Measurements from ENCODE around the gene ELMO1. TPM values are rescaled to one million over a fixed set of nuclear protein-coding genes. Genes with fewer than 3 reads are reported as not detected.

The ELMO1 gene
- total RNA-seq, 1 donor from 2014 or later, result 60.1 TPM

GRCh38 chr7:37016064-37016878 is 432.4 kb downstream of the ELMO1 start:
- no peak for TF ChIP-seq CTCF (IDR thresholded peaks at IDR 0.05)

DNA sequence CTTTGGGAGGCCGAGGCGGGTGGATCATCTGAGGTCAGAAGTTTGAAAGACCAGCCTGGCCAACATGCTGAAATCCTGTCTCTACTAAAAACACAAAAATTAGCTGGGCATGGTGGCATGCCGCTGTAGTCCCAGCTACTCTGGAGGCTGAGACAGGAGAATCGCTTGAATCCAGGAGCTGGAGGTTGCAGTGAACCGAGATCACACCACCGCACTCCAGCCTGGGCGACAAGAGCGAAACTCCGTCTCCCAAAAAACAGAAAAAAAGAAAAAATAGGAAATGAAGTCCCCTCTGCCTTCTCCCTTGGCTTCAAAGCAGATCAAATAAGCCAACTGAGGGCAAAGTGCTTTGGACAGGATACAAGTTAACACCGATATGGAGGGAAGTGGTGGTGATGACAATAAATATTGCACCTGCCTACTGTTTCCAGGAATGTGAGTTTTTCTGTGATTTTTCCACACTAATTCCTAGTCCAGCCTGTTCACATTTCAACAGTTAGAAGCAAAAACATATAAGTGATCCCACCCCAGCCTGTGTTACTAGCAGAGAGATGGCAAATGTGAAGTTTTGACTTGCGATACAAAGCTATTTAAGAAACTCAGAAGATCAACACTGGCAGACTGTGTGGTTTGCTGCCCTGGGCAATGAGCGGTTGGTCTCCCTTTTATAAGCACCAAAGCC is 433.2 kb downstream of the ELMO1 start:
- Histone ChIP-seq H3K4me3 (no peak overlapping the region), H3K27ac (no peak overlapping the region), H3K4me1 (peaks cover 8% of the 10 kb centered on the region), H3K9me3 (no peaks in the 10 kb centered on the region), H3K36me3 (peaks cover 16% of the 10 kb centered on the region), H3K27me3 (ENCODE audit: low read depth) (no peaks in the 10 kb centered on the region)
- no peak for DNase-seq
- intact Hi-C loops (cut with DNase I), result no loop called here
- ATAC-seq, result no peak
- no peak for TF ChIP-seq CTCF (IDR thresholded peaks at IDR 0.05)

More at GRCh38 chr7:37016064-37016878, 432.4 kb downstream of the ELMO1 start:
- Histone ChIP-seq H3K4me1 (peaks cover 8% of the 10 kb centered on the region), H3K36me3 (peaks cover 16% of the 10 kb centered on the region), H3K4me3 (no peak overlapping the region), H3K9me3 (no peaks in the 10 kb centered on the region), H3K27me3 (ENCODE audit: low read depth) (no peaks in the 10 kb centered on the region), H3K27ac (no peak overlapping the region)
- intact Hi-C loops (cut with DNase I), result no loop called here
- DNase-seq (no peak), ATAC-seq (no peak)

GRCh38 chr7:37013771-37014170 is 434.9 kb downstream of the ELMO1 start:
- Histone ChIP-seq H3K4me1 (peaks cover 13% of the 10 kb centered on the region), H3K27me3 (ENCODE audit: low read depth) (no peaks in the 10 kb centered on the region), H3K27ac (no peak overlapping the region), H3K4me3 (no peak overlapping the region), H3K9me3 (no peaks in the 10 kb centered on the region), H3K36me3 (peaks cover 16% of the 10 kb centered on the region)
- intact Hi-C loops (cut with DNase I), result no loop called here
- no peak for ATAC-seq
- no peak for DNase-seq
- TF ChIP-seq CTCF (IDR thresholded peaks at IDR 0.05), result no peak

- H3K4me1 ChIP-seq, result peaks cover 11% of the 10 kb centered on the region
- no peaks in the 10 kb centered on the region for H3K9me3 ChIP-seq
- H3K4me3 ChIP-seq, result no peak overlapping the region
- TF ChIP-seq CTCF (IDR thresholded peaks at IDR 0.05), result no peak
- H3K27me3 ChIP-seq (ENCODE audit: low read depth), result no peaks in the 10 kb centered on the region
- H3K36me3 ChIP-seq, result peaks cover 16% of the 10 kb centered on the region
- ATAC-seq (no peak), DNase-seq (no peak)
- intact Hi-C loops (cut with DNase I), result no loop called here
- no peak overlapping the region for H3K27ac ChIP-seq
Measured at GRCh38 chr7:37011151-37011890, 437.3 kb downstream of the ELMO1 start.

DNA sequence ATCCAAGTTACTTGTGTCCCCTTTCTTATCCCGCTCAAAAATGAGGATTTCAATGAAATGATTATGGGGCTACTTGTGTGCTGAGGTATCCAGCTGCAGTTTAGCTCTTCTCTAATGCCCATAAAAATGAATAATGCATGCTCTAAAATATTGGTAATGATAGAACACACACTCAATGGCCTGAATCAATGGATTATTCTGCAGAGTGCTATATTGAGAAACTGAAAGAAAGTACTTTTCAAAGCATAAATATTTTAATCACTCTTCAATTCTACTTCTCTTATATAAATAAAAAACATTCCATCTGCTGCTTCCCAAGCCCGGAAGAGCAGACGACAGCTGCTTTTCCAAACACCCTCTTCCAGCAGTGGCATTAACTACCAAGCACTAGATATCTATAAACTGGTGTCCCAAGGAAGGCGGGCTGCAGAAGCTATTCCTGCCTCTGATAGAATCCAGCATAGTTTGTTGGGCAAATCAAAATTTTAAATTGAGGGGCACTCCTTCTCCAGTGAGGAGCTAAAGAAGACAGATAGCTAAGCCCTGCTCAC is 439.5 kb downstream of the ELMO1 start:
- intact Hi-C loops (cut with DNase I), result no loop called here
- no peak for TF ChIP-seq CTCF (IDR thresholded peaks at IDR 0.05)
- DNase-seq, result no peak
- Histone ChIP-seq H3K4me1 (peaks cover 5% of the 10 kb centered on the region), H3K27ac (no peak overlapping the region), H3K36me3 (peaks cover 16% of the 10 kb centered on the region), H3K9me3 (no peaks in the 10 kb centered on the region), H3K27me3 (ENCODE audit: low read depth) (no peaks in the 10 kb centered on the region), H3K4me3 (no peak overlapping the region)
- ATAC-seq, result no peak

All from lower lobe of right lung (tissue), 2 donors.